Measurements from ENCODE around the gene UGT2B28. TPM values are rescaled to one million over a fixed set of nuclear protein-coding genes. Genes with fewer than 3 reads are reported as not detected.

UGT2B28 gene
- total and polyA plus RNA-seq, 2 of the 8 experiments (the other 6 are each of a cell fraction or from before 2014, with no cell fraction given), result not detected

DNA sequence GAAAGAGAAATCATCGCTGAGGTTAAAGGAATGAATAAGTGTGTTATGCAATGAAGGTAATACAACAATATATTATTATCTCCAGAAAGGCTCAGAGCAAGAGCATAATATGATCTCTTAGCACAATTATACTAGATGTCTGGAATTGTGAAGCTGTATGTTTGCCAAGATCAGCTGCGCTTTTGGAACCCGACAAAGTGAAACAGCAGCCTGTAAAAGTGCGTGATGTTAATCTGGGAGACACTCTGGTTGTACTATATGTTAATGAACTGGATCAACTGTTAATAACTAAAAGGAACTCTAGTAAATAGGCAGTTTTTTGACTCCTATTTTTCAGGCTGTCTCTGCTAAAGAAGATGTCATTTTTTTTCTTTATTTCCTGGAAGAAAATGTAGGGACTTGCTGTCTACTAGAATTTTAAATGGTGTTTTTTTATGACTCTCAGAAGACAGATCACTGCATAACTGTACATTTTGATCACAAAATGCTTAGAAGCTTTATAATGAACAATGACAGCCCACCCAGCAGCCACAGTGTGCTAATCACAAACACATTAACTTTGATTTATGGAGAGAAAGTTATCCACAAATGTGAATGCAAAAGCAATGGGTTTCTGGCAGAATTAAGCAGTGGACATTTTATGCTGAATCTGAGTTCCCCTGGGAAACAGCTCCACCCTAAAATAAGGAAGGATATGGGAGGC is 50.2 kb downstream of the UGT2B28 start:
- POLR2A ChIA-PET (ENCODE audit: partially characterized antibody), result no interaction called here
- TF ChIP-seq SP1 (IDR thresholded peaks at IDR 0.05; ENCODE audit: low read depth, low read length) (no peak), EZH2 (IDR thresholded peaks at IDR 0.05; ENCODE audit: low read depth, low read length, severe bottlenecking) (no peak), FOSL1 (IDR thresholded peaks at IDR 0.05; ENCODE audit: insufficient read depth, low read depth, low read length) (no peak), POU5F1 (IDR thresholded peaks at IDR 0.05; ENCODE audit: low read depth, low read length) (no peak), SIN3A (conservative IDR thresholded peaks at IDR 0.05 in 1 of 2, IDR thresholded peaks at IDR 0.05 in 1 of 2; ENCODE audit: low read depth in 1 of 2, low read length in 2 of 2) (no peak), KDM5A (IDR thresholded peaks at IDR 0.05; ENCODE audit: low read length) (no peak), PHF8 (conservative IDR thresholded peaks at IDR 0.05; ENCODE audit: low read depth, low read length) (no peak), BRCA1 (IDR thresholded peaks at IDR 0.05; ENCODE audit: low read depth, low read length) (no peak), GABPA (IDR thresholded peaks at IDR 0.05; ENCODE audit: borderline replicate concordance, insufficient read depth, low read length) (no peak), CTBP2 (IDR thresholded peaks at IDR 0.05; ENCODE audit: borderline replicate concordance, insufficient read depth, insufficient read length, low read length) (no peak)
- TF ChIP-seq, protein P1, sequence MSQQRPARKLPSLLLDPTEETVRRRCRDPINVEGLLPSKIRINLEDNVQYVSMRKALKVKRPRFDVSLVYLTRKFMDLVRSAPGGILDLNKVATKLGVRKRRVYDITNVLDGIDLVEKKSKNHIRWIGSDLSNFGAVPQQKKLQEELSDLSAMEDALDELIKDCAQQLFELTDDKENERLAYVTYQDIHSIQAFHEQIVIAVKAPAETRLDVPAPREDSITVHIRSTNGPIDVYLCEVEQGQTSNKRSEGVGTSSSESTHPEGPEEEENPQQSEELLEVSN (IDR thresholded peaks at IDR 0.05), result no peak

More for the DNA sequence above, 50.2 kb downstream of the UGT2B28 start:
- Histone ChIP-seq H3K9me3 (ENCODE audit: insufficient read depth in 2 of 2, low read depth in 1 of 2, low read length in 1 of 2) (no peaks in the 10 kb centered on the region), H3K27me3 (replicated peaks in 1 of 4; ENCODE audit: control insufficient read depth in 3 of 4, extremely low read depth in 1 of 4, insufficient read depth in 3 of 4, low read length in 3 of 4) (no peaks in the 10 kb centered on the region), H2BK120ac (replicated peaks; ENCODE audit: low read depth, low read length) (no peak overlapping the region), H2BK5ac (ENCODE audit: low read depth, low read length) (no peak overlapping the region), H3K18ac (ENCODE audit: extremely low read depth, low read length) (no peak overlapping the region), H2BK15ac (ENCODE audit: low read length) (no peak overlapping the region), H3K23me2 (ENCODE audit: low read depth, low read length) (no peaks in the 10 kb centered on the region), H4K91ac (replicated peaks; ENCODE audit: insufficient read length, low read length) (no peak overlapping the region), H3K4me3 (ENCODE audit: extremely low read depth in 1 of 4, insufficient read depth in 2 of 4, low read depth in 3 of 4, low read length in 4 of 4) (no peak overlapping the region), H3K27ac (ENCODE audit: low read depth, low read length) (no peak overlapping the region), H4K5ac (ENCODE audit: insufficient read length, low read depth, low read length) (no peak overlapping the region), H3K23ac (ENCODE audit: insufficient read length) (no peak overlapping the region), H3K36me3 (ENCODE audit: control insufficient read depth in 2 of 4, insufficient read depth in 4 of 4, low read length in 3 of 4) (no peaks in the 10 kb centered on the region), H2AFZ (ENCODE audit: low read length) (no peak overlapping the region), H4K8ac (ENCODE audit: extremely low read depth, insufficient read depth, low read length) (no peak overlapping the region), H2BK12ac (ENCODE audit: low read depth, low read length) (no peak overlapping the region), H3K14ac (ENCODE audit: insufficient read length) (no peak overlapping the region), H3K4ac (replicated peaks; ENCODE audit: insufficient read length, low read depth, low read length) (no peak overlapping the region), H3K4me1 (replicated peaks in 1 of 4; ENCODE audit: control insufficient read depth in 3 of 4, insufficient read depth in 4 of 4, low read length in 3 of 4) (no peaks in the 10 kb centered on the region), H4K20me1 (replicated peaks in 1 of 2; ENCODE audit: control insufficient read depth in 1 of 2, insufficient read depth in 2 of 2, low read length in 2 of 2) (no peaks in the 10 kb centered on the region), H3K79me2 (ENCODE audit: control insufficient read depth in 1 of 2, insufficient read depth in 2 of 2, low read length in 2 of 2) (no peaks in the 10 kb centered on the region), H3K9ac (replicated peaks in 1 of 4; ENCODE audit: extremely low read depth in 1 of 4, low read depth in 3 of 4, low read length in 3 of 4) (no peak overlapping the region), H3K4me2 (ENCODE audit: insufficient read depth in 1 of 2, low read depth in 2 of 2, low read length in 2 of 2) (no peak overlapping the region), H2AK5ac (ENCODE audit: low read depth, low read length) (no peak overlapping the region), H2BK20ac (ENCODE audit: low read length) (no peak overlapping the region), H3K56ac (replicated peaks; ENCODE audit: insufficient read length, low read depth, low read length) (no peak overlapping the region), H3K79me1 (ENCODE audit: low read depth, low read length) (no peaks in the 10 kb centered on the region)
- 91% methylated on average over 4 of the region's 4 CpGs; no CpG with 5 or more reads in 1 of the 2 experiments for WGBS, 2 experiments (ENCODE audit: extremely low coverage in 1 of 2, insufficient coverage in 1 of 2, insufficient read length in 1 of 2, insufficient replicate concordance in 2 of 2, low coverage in 1 of 2, low lambda C conversion rate in 2 of 2, missing lambda C conversion rate in 1 of 2)
- no peak for FAIRE-seq
- CTCF ChIA-PET (ENCODE audit: partially characterized antibody), result interaction anchor here (0.7 kb wide), 1 partner anchor 42 kb away, joined by 3 read pairs; no protein-coding TSS in a partner anchor
- DNase-seq (ENCODE audit: low read depth in 1 of 2, low spot score in 2 of 2), result no peak
